Fibroblast of lung (primary cell): Measurements from ENCODE around the gene DCN. TPM values are rescaled to one million over a fixed set of nuclear protein-coding genes. Genes with fewer than 3 reads are reported as not detected.

Source experiments
- DNase-seq, 2 donors: peaks; one replicate each; pipeline versions ENCODE4 v3.0.0 to v3.0.0-alpha.2; 2010; ENCODE audit warnings: low read depth in 2 of 2
- H2AFZ ChIP-seq: 2 replicates; pipeline ENCODE4 v1.5.1; 2012; ENCODE audit warnings: low read length, control low read depth, inconsistent platforms
- H3K27ac ChIP-seq: 2 replicates; pipeline ENCODE4 v1.5.1; 2011; ENCODE audit warnings: low read length, control low read depth; ENCODE audit not compliant: insufficient read depth
- H3K27me3 ChIP-seq: 2 replicates; pipeline ENCODE4 v1.5.1; 2011; ENCODE audit warnings: mild to moderate bottlenecking, low read length; ENCODE audit not compliant: control insufficient read depth, insufficient read depth
- H3K36me3 ChIP-seq: 2 replicates; pipeline ENCODE4 v1.5.1; 2011; ENCODE audit warnings: low read length; ENCODE audit not compliant: control insufficient read depth, insufficient read depth
- H3K4me1 ChIP-seq: 2 replicates; pipeline ENCODE4 v1.5.1; 2011; ENCODE audit warnings: low read length; ENCODE audit not compliant: control insufficient read depth, insufficient read depth; ENCODE audit errors: extremely low read depth
- H3K4me2 ChIP-seq: 2 replicates; pipeline ENCODE4 v1.5.1; 2011; ENCODE audit warnings: low read length, control low read depth; ENCODE audit not compliant: insufficient read depth; ENCODE audit errors: extremely low read depth
- H3K4me3 ChIP-seq, 4 experiments: fragments of 200-600 bp in 1 of 4; sonication (generic) in 1 of 4; replicated peaks in 1 of 4; 2 replicates each; pipeline ENCODE4 v1.5.1; 2011 to 2016; ENCODE audit warnings: low read length in 4 of 4, low read depth in 3 of 4, mild to moderate bottlenecking in 3 of 4, control low read depth in 2 of 4, inconsistent platforms in 1 of 4, mixed read lengths in 1 of 4; ENCODE audit not compliant: insufficient read depth in 1 of 4; ENCODE audit errors: control extremely low read depth in 1 of 4
- H3K79me2 ChIP-seq: 2 replicates; pipeline ENCODE4 v1.5.1; 2012; ENCODE audit warnings: mild to moderate bottlenecking, low read length, inconsistent platforms; ENCODE audit not compliant: control insufficient read depth, insufficient read depth
- H3K9ac ChIP-seq: 2 replicates; pipeline ENCODE4 v1.5.1; 2011; ENCODE audit warnings: mild to moderate bottlenecking, low read length, control low read depth; ENCODE audit not compliant: insufficient read depth
- H3K9me3 ChIP-seq: 2 replicates; pipeline ENCODE4 v1.5.1; 2012; ENCODE audit warnings: low read depth, low read length; ENCODE audit not compliant: control insufficient read depth, insufficient read depth
- H4K20me1 ChIP-seq: 2 replicates; pipeline ENCODE4 v1.5.1; 2011; ENCODE audit warnings: low read length; ENCODE audit not compliant: control insufficient read depth, insufficient read depth; ENCODE audit errors: extremely low read depth
- EZH2 ChIP-seq: IDR thresholded peaks from 2 replicates; pipeline ENCODE4 v1.5.1; 2012; ENCODE audit warnings: low read length, control low read depth, mild to moderate bottlenecking; ENCODE audit errors: missing control alignments
- polyA plus RNA-seq, 2 donors: library from polyadenylated mRNA; depleted of rRNA in 1 of 2; stranded (reverse) in 1 of 2; unstranded in 1 of 2; fragments of >200 nt; gene quantifications; 2 replicates each; pipeline ENCODE4 v1.2.1, GENCODE V29; 2011 to 2012; ENCODE audit warnings: missing spikeins in 1 of 2
- total RNA-seq: library from RNA; depleted of rRNA; stranded (reverse); fragments of >200 nt; gene quantifications from 2 replicates; pipeline ENCODE4 v1.2.1, GENCODE V29; 2014
- TF ChIP-seq, protein P1 (sequence below), 2 donors: IDR thresholded peaks in 1 of 2; conservative IDR thresholded peaks in 1 of 2; 1 replicate in 1 of 2; 2 replicates in 1 of 2; pipeline ENCODE4 v1.5.1; 2011 to 2012; ENCODE audit warnings: low read length in 2 of 2, control low read depth in 1 of 2, inconsistent platforms in 1 of 2, low read depth in 1 of 2, mild to moderate bottlenecking in 1 of 2

The DCN gene
- total and polyA plus RNA-seq, 2 donors (not counting 1 experiment from before 2014, with no cell fraction given), result 902 to 4,941 TPM

DNA sequence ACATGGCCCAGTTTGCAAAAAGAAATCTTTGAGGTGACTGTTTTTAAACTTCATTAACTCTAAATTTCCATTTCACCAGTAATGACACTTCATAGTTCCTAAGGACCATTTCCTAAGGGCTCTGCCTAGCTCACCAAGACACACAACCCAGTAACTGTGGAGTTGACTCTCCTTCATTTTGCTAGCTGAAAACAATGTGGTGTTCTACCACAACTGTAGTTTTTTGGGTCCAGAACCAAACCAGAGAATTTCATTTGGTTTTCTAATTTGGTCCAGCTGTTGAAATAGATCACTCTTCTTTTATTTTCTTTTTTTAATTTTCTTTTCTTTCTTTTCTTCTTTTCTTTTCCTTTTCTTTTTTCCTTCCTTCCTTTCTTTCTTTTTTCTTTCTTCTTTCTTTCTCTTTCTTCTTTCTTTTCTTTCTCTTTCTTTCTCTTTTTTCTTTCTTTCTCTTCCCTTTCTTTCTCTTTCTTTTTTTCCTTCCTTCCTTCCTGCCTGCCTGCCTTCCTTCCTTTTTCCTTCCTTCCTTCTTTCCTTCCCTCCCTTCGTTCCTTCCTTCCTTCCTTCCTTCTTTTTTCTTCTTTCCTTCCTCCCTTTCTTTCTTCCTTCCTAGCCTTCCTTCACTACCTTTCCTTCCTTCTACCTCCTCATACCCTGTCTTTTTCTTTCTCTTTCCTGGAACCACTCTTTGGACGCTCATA lies 52.8 kb downstream of the DCN start:
- Histone ChIP-seq H3K4me1 (peaks cover 10% of the 10 kb centered on the region), H3K27me3 (no peaks in the 10 kb centered on the region), H3K9me3 (no peaks in the 10 kb centered on the region), H3K79me2 (no peaks in the 10 kb centered on the region), H3K9ac (no peak overlapping the region), H3K36me3 (no peaks in the 10 kb centered on the region), H4K20me1 (no peaks in the 10 kb centered on the region), H3K27ac (no peak overlapping the region), H2AFZ (no peak overlapping the region), H3K4me2 (no peak overlapping the region), H3K4me3 (no peak overlapping the region)
- TF ChIP-seq EZH2, result no peak
- TF ChIP-seq, protein P1, sequence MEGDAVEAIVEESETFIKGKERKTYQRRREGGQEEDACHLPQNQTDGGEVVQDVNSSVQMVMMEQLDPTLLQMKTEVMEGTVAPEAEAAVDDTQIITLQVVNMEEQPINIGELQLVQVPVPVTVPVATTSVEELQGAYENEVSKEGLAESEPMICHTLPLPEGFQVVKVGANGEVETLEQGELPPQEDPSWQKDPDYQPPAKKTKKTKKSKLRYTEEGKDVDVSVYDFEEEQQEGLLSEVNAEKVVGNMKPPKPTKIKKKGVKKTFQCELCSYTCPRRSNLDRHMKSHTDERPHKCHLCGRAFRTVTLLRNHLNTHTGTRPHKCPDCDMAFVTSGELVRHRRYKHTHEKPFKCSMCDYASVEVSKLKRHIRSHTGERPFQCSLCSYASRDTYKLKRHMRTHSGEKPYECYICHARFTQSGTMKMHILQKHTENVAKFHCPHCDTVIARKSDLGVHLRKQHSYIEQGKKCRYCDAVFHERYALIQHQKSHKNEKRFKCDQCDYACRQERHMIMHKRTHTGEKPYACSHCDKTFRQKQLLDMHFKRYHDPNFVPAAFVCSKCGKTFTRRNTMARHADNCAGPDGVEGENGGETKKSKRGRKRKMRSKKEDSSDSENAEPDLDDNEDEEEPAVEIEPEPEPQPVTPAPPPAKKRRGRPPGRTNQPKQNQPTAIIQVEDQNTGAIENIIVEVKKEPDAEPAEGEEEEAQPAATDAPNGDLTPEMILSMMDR (conservative IDR thresholded peaks at IDR 0.05 in 1 of 2, IDR thresholded peaks at IDR 0.05 in 1 of 2; ENCODE audit: low read depth in 1 of 2, low read length in 2 of 2), result no peak
- DNase-seq, result no peak

DNA sequence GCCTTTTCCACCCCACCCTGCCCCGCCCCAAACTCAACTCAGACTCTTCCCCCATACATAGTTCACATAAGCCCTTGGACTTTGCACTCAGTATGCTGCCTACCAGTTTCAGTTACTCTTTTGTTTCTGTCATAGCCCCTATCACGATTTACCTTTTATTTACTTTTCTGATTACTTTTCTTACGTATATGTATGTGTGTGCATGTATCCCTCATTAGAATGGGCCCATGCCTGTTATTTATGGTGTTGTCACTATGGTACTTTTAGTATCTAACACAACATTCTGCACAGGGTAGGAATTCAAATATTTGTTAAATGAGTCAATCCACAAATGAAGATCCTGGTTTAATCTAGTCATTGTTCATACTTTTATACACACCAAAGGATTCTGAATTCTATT lies 54.9 kb downstream of the DCN start:
- no peak overlapping the region for H3K9ac ChIP-seq
- H3K27ac ChIP-seq, result no peak overlapping the region
- H3K79me2 ChIP-seq, result no peaks in the 10 kb centered on the region
- no peaks in the 10 kb centered on the region for H3K9me3 ChIP-seq
- no peaks in the 10 kb centered on the region for H3K36me3 ChIP-seq
- H3K4me1 ChIP-seq, result peaks cover 2% of the 10 kb centered on the region
- peak in 1 of 2 donors; percentile 67 for DNase-seq
- no peaks in the 10 kb centered on the region for H4K20me1 ChIP-seq
- no peak overlapping the region for H3K4me2 ChIP-seq
- TF ChIP-seq, protein P1 (conservative IDR thresholded peaks at IDR 0.05 in 1 of 2, IDR thresholded peaks at IDR 0.05 in 1 of 2; ENCODE audit: low read depth in 1 of 2, low read length in 2 of 2), result no peak
- no peak for TF ChIP-seq EZH2
- H2AFZ ChIP-seq, result no peak overlapping the region
- H3K4me3 ChIP-seq, result no peak overlapping the region
- H3K27me3 ChIP-seq, result no peaks in the 10 kb centered on the region

DNA sequence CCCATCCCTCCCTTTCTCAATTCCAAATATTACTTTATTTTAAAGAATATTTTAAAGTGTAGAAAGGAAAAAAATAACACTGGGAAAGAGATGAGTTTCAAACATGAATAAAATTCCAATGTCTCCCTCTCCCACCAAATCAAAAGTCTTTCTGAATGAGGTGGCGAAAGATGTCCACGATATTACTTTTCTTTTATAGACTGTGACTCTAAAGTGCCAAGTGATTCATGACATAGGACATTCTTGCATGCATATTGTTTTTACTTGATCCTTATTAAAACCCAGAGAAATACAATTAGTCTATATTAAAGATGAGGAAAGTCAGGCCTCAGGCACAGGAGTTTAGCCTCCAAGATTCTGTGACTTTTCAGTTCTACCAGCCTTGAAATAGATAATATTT lies 55.3 kb downstream of the DCN start:
- Histone ChIP-seq H4K20me1 (no peaks in the 10 kb centered on the region), H3K36me3 (no peaks in the 10 kb centered on the region), H3K27ac (no peak overlapping the region), H3K9me3 (no peaks in the 10 kb centered on the region), H3K79me2 (no peaks in the 10 kb centered on the region), H3K4me3 (no peak overlapping the region), H3K9ac (no peak overlapping the region), H3K4me1 (peaks cover 2% of the 10 kb centered on the region), H3K4me2 (no peak overlapping the region), H3K27me3 (no peaks in the 10 kb centered on the region), H2AFZ (no peak overlapping the region)
- TF ChIP-seq EZH2, result no peak
- TF ChIP-seq, protein P1 (conservative IDR thresholded peaks at IDR 0.05 in 1 of 2, IDR thresholded peaks at IDR 0.05 in 1 of 2; ENCODE audit: low read depth in 1 of 2, low read length in 2 of 2), result no peak
- DNase-seq, result peak in 1 of 2 donors; percentile 33
